Colonic mucosa (tissue), 4 donors: ENCODE results near the gene FAM221B. TPM values are rescaled to one million over a fixed set of nuclear protein-coding genes. Genes with fewer than 3 reads are reported as not detected.

ENCODE experiments used
- DNase-seq: peaks from one replicate; pipeline ENCODE4 v3.0.0-alpha.2; 2020
- H3K27ac ChIP-seq: fragments of 200-600 bp; one replicate; pipeline ENCODE4 v1.8.0; 2021
- H3K27me3 ChIP-seq: fragments of 200-600 bp; one replicate; pipeline ENCODE4 v1.8.0; 2021
- H3K36me3 ChIP-seq: fragments of 200-600 bp; one replicate; pipeline ENCODE4 v1.8.0; 2021
- H3K4me1 ChIP-seq: fragments of 200-600 bp; one replicate; pipeline ENCODE4 v1.8.0; 2021; ENCODE audit warnings: mild to moderate bottlenecking
- H3K4me3 ChIP-seq: fragments of 200-600 bp; one replicate; pipeline ENCODE4 v1.8.0; 2021
- H3K9ac ChIP-seq, 2 donors: one replicate each; pipeline ENCODE4 v1.7.0; 2013; ENCODE audit warnings: control low read depth in 2 of 2, low read depth in 2 of 2, low read length in 2 of 2
- H3K9me3 ChIP-seq: fragments of 200-600 bp; one replicate; pipeline ENCODE4 v1.8.0; 2021
- intact Hi-C: fragments of 100-400 bp; cut with DNase I; formaldehyde crosslinking; loops from one replicate; pipeline ENCODE4 v1.14.1; 2022
- total RNA-seq, 2 donors: library from RNA; stranded (reverse); fragmentation: NEBNext Ultra II Directional in 1 of 2; extraction: Animal tissue kit (Norgen Biotek cat#: 25700) in 1 of 2; gene quantifications; one replicate each; pipeline ENCODE4 v1.2.1, GENCODE V29; 2021
- TF ChIP-seq, protein P1 (sequence below): fragments of 200-600 bp; IDR thresholded peaks from one replicate; pipeline ENCODE4 v1.8.0; 2022; ENCODE audit warnings: antibody characterized with exemption, mild to moderate bottlenecking
- donor health status: healthy.
- donor health status: DM: no; HTN: no; CAD: no.
- donor health status: DM: no; HTN: no; CAD: no.

Gene FAM221B
- total RNA-seq, 2 donors from 2014 or later: 0.05 TPM; not detected in 1

DNA sequence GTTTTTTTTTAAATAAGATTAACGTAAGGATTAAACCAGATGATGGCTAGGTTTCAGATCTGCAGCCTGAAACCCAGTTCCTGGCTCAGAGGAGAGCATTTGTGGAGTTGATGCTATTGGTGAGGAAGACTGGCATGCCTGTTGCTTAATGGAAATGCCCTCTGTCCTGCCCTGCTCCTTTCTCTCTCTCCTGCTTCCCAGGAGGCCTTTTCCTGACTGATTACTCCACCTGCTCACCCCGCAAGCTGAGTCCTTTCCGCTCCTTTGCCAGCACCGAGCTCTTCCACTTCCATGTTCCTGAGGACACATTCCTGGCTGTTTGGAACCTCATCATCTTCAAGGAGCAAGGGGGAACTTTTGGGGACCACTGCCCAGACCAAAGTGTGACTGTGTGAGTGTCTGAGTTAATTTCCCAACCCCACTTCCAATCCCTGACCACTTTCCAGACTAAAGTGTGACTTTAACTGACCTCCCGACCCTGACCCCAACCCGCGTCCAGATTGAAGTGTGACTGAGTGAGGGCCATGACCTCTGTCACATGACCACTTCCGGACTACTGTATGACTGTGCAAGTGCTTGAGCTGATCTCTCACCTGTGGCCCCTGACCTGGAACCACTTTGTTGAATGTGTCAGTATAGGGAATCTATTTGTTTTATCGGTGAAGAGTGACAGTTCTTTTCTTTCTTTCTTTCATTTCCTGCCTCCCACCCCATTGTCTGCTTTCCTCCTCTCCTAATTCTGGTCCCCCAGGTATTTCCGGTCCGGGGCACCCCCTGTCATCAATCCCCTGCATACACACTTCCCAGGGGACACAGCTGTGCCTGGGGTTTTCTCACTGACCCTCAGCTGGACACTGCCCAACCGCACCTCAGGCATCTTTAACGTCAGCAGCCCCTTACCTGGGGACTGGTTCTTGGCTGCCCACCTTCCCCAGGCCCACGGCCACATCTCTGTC, 6.0 kb upstream of the FAM221B start:
- Histone ChIP-seq H3K9me3 (no peaks in the 10 kb centered on the region), H3K36me3 (no peaks in the 10 kb centered on the region), H3K4me1 (peaks cover 19% of the 10 kb centered on the region), H3K4me3 (no peak overlapping the region), H3K27ac (peak overlapping the region; percentile 67), H3K27me3 (no peaks in the 10 kb centered on the region), H3K9ac (peak overlapping the region in 1 of 2 donors; percentile 36)
- TF ChIP-seq, protein P1, sequence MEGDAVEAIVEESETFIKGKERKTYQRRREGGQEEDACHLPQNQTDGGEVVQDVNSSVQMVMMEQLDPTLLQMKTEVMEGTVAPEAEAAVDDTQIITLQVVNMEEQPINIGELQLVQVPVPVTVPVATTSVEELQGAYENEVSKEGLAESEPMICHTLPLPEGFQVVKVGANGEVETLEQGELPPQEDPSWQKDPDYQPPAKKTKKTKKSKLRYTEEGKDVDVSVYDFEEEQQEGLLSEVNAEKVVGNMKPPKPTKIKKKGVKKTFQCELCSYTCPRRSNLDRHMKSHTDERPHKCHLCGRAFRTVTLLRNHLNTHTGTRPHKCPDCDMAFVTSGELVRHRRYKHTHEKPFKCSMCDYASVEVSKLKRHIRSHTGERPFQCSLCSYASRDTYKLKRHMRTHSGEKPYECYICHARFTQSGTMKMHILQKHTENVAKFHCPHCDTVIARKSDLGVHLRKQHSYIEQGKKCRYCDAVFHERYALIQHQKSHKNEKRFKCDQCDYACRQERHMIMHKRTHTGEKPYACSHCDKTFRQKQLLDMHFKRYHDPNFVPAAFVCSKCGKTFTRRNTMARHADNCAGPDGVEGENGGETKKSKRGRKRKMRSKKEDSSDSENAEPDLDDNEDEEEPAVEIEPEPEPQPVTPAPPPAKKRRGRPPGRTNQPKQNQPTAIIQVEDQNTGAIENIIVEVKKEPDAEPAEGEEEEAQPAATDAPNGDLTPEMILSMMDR: no peak
- peak; percentile 32 for DNase-seq
- intact Hi-C loops: no loop called here

DNA sequence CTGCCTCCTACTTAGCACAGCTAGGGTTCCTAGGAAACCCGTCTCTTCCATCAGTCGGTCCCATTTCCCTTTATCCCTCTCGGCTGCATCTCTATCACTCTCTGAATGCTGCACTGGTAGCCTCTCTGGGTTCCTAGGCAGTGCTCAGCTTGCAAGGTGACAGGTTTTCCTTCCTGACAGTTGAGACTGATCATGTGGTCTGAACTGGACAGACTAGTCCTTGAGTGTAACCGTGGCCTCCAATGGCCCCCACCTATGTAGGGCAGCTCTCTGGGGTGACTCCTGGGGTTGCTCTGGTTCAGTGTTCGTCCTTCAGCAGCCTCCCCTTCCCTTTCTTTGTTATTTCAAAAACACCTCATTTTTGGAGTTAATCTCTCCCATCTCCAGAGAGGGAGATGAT, 4.3 kb upstream of the FAM221B start:
- peak overlapping the region in 1 of 2 donors; percentile 36 for H3K9ac ChIP-seq
- intact Hi-C loops: no loop called here
- H3K4me1 ChIP-seq: peaks cover 19% of the 10 kb centered on the region
- H3K9me3 ChIP-seq: no peaks in the 10 kb centered on the region
- peak overlapping the region; percentile 86 for H3K27ac ChIP-seq
- TF ChIP-seq, protein P1: no peak
- DNase-seq: peak; percentile 48
- no peaks in the 10 kb centered on the region for H3K27me3 ChIP-seq
- H3K4me3 ChIP-seq: no peak overlapping the region
- H3K36me3 ChIP-seq: no peaks in the 10 kb centered on the region

DNA sequence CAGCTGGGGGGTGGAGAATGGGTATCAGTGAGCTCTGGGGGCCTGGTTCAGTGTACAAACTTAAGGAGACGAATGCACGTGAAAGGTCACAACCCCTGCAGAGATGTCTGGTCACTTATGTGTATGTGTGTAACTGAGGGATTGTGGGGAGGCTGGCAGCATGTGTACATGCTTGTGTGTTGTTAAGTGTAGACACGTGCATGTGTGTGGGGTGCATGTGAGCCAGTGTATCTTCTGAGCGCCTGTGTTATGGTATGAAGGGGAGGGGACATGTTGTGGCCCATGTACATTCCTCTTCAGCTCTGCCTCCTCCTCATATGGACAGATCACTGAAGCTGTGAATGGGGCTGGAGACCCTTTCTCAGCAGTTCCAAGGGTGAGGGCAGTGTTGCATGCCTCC, 2.5 kb upstream of the FAM221B start:
- Histone ChIP-seq H3K9me3 (no peaks in the 10 kb centered on the region), H3K27ac (no peak overlapping the region), H3K36me3 (no peaks in the 10 kb centered on the region), H3K4me3 (no peak overlapping the region), H3K4me1 (peaks cover 19% of the 10 kb centered on the region), H3K27me3 (no peaks in the 10 kb centered on the region), H3K9ac (no peak overlapping the region)
- intact Hi-C loops: no loop called here
- no peak for DNase-seq
- TF ChIP-seq, protein P1: no peak

DNA sequence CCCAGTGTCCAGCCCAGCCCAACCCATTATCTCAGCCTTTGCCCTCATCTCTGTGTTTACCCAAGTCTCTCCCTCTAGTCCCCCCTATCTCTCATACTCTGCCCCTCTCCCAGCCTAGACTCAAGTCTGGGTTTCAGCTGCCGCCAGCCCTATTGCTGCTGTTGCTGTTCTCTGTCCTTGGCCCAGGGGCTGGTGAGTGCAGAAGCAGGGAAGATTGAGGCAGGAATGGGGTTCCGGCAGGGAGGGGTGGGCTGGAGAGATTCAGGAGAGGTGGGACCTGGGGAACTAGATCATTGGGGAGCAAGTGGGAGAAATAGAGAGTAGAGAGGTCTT, 1.2 kb upstream of the FAM221B start:
- TF ChIP-seq, protein P1: no peak
- intact Hi-C loops: no loop called here
- Histone ChIP-seq H3K9me3 (no peaks in the 10 kb centered on the region), H3K4me3 (peak overlapping the region; percentile 64), H3K27ac (peak overlapping the region; percentile 88), H3K4me1 (peaks cover 15% of the 10 kb centered on the region), H3K27me3 (no peaks in the 10 kb centered on the region), H3K9ac (peak overlapping the region; percentile 81 to 84), H3K36me3 (no peaks in the 10 kb centered on the region)
- DNase-seq: no peak

DNA sequence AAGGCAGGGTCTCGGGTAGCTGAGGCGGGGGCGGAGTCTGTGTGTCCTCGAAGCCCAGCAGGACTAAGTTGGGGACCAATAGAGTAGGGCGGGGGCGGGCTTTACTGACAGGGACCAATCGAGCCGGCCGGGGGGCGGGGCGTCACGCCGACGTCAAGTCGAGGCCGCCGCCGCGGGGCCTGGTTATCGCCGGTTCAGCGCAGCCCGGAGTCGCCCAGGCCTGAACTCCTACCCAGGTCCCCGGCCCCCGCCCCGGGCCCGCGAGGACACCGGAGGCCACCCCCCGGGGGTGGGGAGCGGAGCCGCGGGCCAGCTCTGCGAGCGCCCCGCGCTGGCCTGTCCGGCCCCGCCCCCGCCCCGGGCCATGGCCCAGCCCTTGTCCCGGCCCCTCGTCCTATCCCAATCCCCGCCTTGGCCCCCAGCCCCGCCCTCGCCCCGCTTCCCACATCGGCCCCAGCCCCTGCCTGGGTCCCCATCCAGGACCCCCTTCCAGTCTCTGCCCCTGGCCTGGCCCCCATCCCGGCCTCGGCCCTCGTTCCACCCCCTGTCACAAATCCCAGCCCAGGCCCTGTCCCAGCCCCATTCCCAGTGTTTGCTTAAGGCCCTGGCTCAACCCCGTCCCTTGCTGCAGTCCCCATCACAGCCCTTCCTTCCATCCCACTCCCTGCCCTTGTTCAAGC, 692 bp upstream of the FAM221B start, which contains the start of gene TMEM8B:
Gene TMEM8B, plus strand, starts transcription at position 145 of the 680 bp plus-strand sequence. Its CDS starts 220 bp downstream, at position 365.
- H3K4me1 ChIP-seq: peaks cover 10% of the 10 kb centered on the region

More for the DNA sequence above, 692 bp upstream of the FAM221B start, which contains the start of gene TMEM8B:
- no peaks in the 10 kb centered on the region for H3K27me3 ChIP-seq
- H3K27ac ChIP-seq: peak within 1 kb of the TSS; percentile 88
- TF ChIP-seq, protein P1: no peak
- intact Hi-C loops: no loop called here
- H3K9me3 ChIP-seq: no peaks in the 10 kb centered on the region
- DNase-seq: peak; percentile 97
- H3K9ac ChIP-seq: peak within 1 kb of the TSS; percentile 84 to 89
- peak within 1 kb of the TSS; percentile 64 for H3K4me3 ChIP-seq
- no peaks in the 10 kb centered on the region for H3K36me3 ChIP-seq
